Measurements from ENCODE around the gene RPGRIP1L. TPM values are rescaled to one million over a fixed set of nuclear protein-coding genes. Genes with fewer than 3 reads are reported as not detected.

RPGRIP1L gene
- total and polyA plus RNA-seq, 2 of the 8 experiments (the other 6 are each of a cell fraction or from before 2014, with no cell fraction given), result 4.0 to 13.7 TPM

GRCh38 chr16:53745086-53745485, 41.4 kb upstream of the RPGRIP1L start:
- no peak overlapping the region for H3K23ac ChIP-seq (ENCODE audit: insufficient read length)
- 87% methylated on average over 3 of the region's 3 CpGs; no CpG with 5 or more reads in 1 of the 2 experiments for WGBS, 2 experiments (ENCODE audit: extremely low coverage in 1 of 2, insufficient coverage in 1 of 2, insufficient read length in 1 of 2, insufficient replicate concordance in 2 of 2, low coverage in 1 of 2, low lambda C conversion rate in 2 of 2, missing lambda C conversion rate in 1 of 2)
- CTCF ChIA-PET (ENCODE audit: partially characterized antibody), result interaction anchor here (1.0 to 5.5 kb wide), 10 partner anchors 9 to 177 kb away, joined by 3 to 48 read pairs (median 8); no protein-coding TSS in a partner anchor
- H3K79me2 ChIP-seq (ENCODE audit: control insufficient read depth in 1 of 2, insufficient read depth in 2 of 2, low read length in 2 of 2), result peaks cover 0 to 20% of the 10 kb centered on the region in 2 experiments; a peak in 2 of 4 replicates
- H4K20me1 ChIP-seq (replicated peaks in 1 of 2; ENCODE audit: control insufficient read depth in 1 of 2, insufficient read depth in 2 of 2, low read length in 2 of 2), result no peaks in the 10 kb centered on the region
- H2BK12ac ChIP-seq (ENCODE audit: low read depth, low read length), result no peak overlapping the region
- H4K5ac ChIP-seq (ENCODE audit: insufficient read length, low read depth, low read length), result no peak overlapping the region
- no peak overlapping the region for H3K56ac ChIP-seq (replicated peaks; ENCODE audit: insufficient read length, low read depth, low read length)
- H3K4me1 ChIP-seq (replicated peaks in 1 of 4; ENCODE audit: control insufficient read depth in 3 of 4, insufficient read depth in 4 of 4, low read length in 3 of 4), result peaks cover 0 to 7% (median 2%) of the 10 kb centered on the region in 4 experiments; a peak in 6 of 7 replicates
- H3K4me3 ChIP-seq (ENCODE audit: extremely low read depth in 1 of 4, insufficient read depth in 2 of 4, low read depth in 3 of 4, low read length in 4 of 4), result no peak overlapping the region
- no peaks in the 10 kb centered on the region; the same call in 1 of the 2 replicates for H3K79me1 ChIP-seq (ENCODE audit: low read depth, low read length)
- H3K27ac ChIP-seq (ENCODE audit: low read depth, low read length), result no peak overlapping the region
- H4K8ac ChIP-seq (ENCODE audit: extremely low read depth, insufficient read depth, low read length), result no peak overlapping the region
- no peaks in the 10 kb centered on the region for H3K23me2 ChIP-seq (ENCODE audit: low read depth, low read length)
- no peak overlapping the region for H3K14ac ChIP-seq (ENCODE audit: insufficient read length)
- FAIRE-seq, result no peak
- POLR2A ChIA-PET (ENCODE audit: partially characterized antibody), result no interaction called here
- H3K9me3 ChIP-seq (ENCODE audit: insufficient read depth in 2 of 2, low read depth in 1 of 2, low read length in 1 of 2), result no peaks in the 10 kb centered on the region
- no peak overlapping the region for H3K4ac ChIP-seq (replicated peaks; ENCODE audit: insufficient read length, low read depth, low read length)
- no peak for DNase-seq (ENCODE audit: low read depth in 1 of 2, low spot score in 2 of 2)
- no peak overlapping the region for H2AFZ ChIP-seq (ENCODE audit: low read length)
- no peak overlapping the region for H2BK120ac ChIP-seq (replicated peaks; ENCODE audit: low read depth, low read length)
- no peak overlapping the region for H2AK5ac ChIP-seq (ENCODE audit: low read depth, low read length)
- H2BK5ac ChIP-seq (ENCODE audit: low read depth, low read length), result no peak overlapping the region
- H3K36me3 ChIP-seq (ENCODE audit: control insufficient read depth in 2 of 4, insufficient read depth in 4 of 4, low read length in 3 of 4), result no peaks in the 10 kb centered on the region
- H3K27me3 ChIP-seq (replicated peaks in 1 of 4; ENCODE audit: control insufficient read depth in 3 of 4, extremely low read depth in 1 of 4, insufficient read depth in 3 of 4, low read length in 3 of 4), result no peaks in the 10 kb centered on the region
- H2BK20ac ChIP-seq (ENCODE audit: low read length), result no peak overlapping the region
- H3K9ac ChIP-seq (replicated peaks in 1 of 4; ENCODE audit: extremely low read depth in 1 of 4, low read depth in 3 of 4, low read length in 3 of 4), result no peak overlapping the region
- no peak overlapping the region for H3K18ac ChIP-seq (ENCODE audit: extremely low read depth, low read length)
- no peak overlapping the region for H2BK15ac ChIP-seq (ENCODE audit: low read length)
- no peak overlapping the region for H3K4me2 ChIP-seq (ENCODE audit: insufficient read depth in 1 of 2, low read depth in 2 of 2, low read length in 2 of 2)
- H4K91ac ChIP-seq (replicated peaks; ENCODE audit: insufficient read length, low read length), result no peak overlapping the region
- TF ChIP-seq NANOG (IDR thresholded peaks at IDR 0.05; ENCODE audit: insufficient read depth, low read depth, low read length, poor library complexity, severe bottlenecking) (no peak), RAD21 (IDR thresholded peaks at IDR 0.05 in 1 of 2, conservative IDR thresholded peaks at IDR 0.05 in 1 of 2; ENCODE audit: low read depth in 2 of 2, low read length in 2 of 2) (no peak), TCF12 (IDR thresholded peaks at IDR 0.05; ENCODE audit: low read depth, low read length) (no peak), JUND (IDR thresholded peaks at IDR 0.05; ENCODE audit: low read length) (no peak)

Data from H1 (cell line).